IPS-18a (cell line): ENCODE data around the gene VDR.

Experiments
- H3K27ac ChIP-seq: one replicate; pipeline ENCODE4 v1.5.1; 2013; ENCODE audit warnings: low read length
- H3K27me3 ChIP-seq: one replicate; pipeline ENCODE4 v1.6.1; 2013; ENCODE audit warnings: mild to moderate bottlenecking, low read length; ENCODE audit not compliant: control insufficient read depth, insufficient read depth
- H3K36me3 ChIP-seq: one replicate; pipeline ENCODE4 v1.6.1; 2013; ENCODE audit warnings: low read depth, low read length; ENCODE audit not compliant: control insufficient read depth
- H3K4me1 ChIP-seq: one replicate; pipeline ENCODE4 v1.6.1; 2013; ENCODE audit warnings: low read depth, low read length; ENCODE audit not compliant: control insufficient read depth
- H3K4me3 ChIP-seq: one replicate; pipeline ENCODE4 v1.5.1; 2013; ENCODE audit warnings: low read length
- H3K9ac ChIP-seq: one replicate; pipeline ENCODE4 v1.6.1; 2013; ENCODE audit warnings: mild to moderate bottlenecking, low read length, moderate library complexity
- H3K9me3 ChIP-seq: one replicate; pipeline ENCODE4 v1.6.1; 2013; ENCODE audit warnings: low read depth, low read length; ENCODE audit not compliant: control insufficient read depth

Gene VDR

GRCh38 chr12:47841910-47842309 lies 62.9 kb downstream of the VDR start:
- peaks cover 6% of the 10 kb centered on the region for H3K4me1 ChIP-seq
- H3K36me3 ChIP-seq = no peaks in the 10 kb centered on the region
- H3K4me3 ChIP-seq = no peak overlapping the region
- no peaks in the 10 kb centered on the region for H3K27me3 ChIP-seq
- H3K9me3 ChIP-seq = no peaks in the 10 kb centered on the region
- no peak overlapping the region for H3K27ac ChIP-seq
- H3K9ac ChIP-seq = no peak overlapping the region

DNA sequence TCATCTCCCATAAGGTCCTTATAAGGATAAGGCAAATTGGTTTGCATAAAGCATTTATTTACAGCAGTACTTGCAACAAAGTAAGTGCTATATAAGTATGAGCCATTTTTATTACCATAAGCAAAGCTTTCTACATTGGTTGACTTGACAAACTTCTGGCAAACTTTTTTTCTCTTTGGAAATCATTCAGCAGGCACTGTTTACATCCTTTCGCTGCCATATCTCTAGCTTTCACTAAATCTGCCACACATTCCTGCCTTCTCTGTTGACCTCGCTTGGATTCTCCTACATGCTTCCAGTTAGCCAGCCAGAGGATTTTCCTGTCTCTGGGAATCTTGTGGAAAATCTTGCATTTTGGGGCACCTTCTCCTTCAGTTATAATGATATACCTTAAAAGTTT lies 63.3 kb downstream of the VDR start:
- Histone ChIP-seq H3K27ac (no peak overlapping the region), H3K36me3 (no peaks in the 10 kb centered on the region), H3K4me3 (no peak overlapping the region), H3K4me1 (peaks cover 6% of the 10 kb centered on the region), H3K9ac (no peak overlapping the region), H3K27me3 (no peaks in the 10 kb centered on the region), H3K9me3 (no peaks in the 10 kb centered on the region)

- H3K4me1 ChIP-seq = peaks cover 11% of the 10 kb centered on the region
Observed at GRCh38 chr12:47840571-47840970, 64.2 kb downstream of the VDR start.

DNA sequence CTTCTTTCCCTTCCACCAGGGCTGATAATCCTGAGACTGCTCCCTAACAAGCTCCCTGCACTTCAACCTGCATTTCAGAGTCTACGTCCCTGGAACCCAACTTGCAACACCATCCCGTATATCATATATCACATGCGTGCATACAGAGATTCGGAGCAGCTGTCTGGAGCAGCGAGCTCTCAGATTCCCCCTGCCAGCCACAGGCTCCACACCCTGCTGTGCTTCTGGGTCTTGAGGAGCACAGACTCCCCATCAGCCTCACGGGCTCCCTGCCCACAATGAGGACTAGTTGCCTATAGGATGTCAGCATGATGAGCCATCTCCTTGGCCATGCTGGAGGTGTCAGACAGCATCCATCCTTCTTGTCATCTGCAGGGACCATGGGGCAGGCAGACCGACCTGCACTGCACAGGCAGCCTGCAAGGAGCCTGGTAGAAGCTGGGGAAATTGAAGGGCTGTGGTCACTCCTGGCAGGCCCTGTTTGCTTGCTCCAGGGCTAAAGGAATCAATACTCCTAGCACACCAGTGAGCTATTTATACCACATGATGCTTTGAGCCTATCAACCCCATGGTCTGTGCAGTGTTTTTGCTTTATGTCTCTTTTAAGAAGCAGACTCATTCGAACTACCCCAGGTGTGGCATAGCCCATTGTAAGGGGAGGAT lies 65.4 kb downstream of the VDR start:
- no peaks in the 10 kb centered on the region for H3K27me3 ChIP-seq
- H3K27ac ChIP-seq = no peak overlapping the region
- H3K4me1 ChIP-seq = peaks cover 12% of the 10 kb centered on the region
- H3K9ac ChIP-seq = no peak overlapping the region
- no peak overlapping the region for H3K4me3 ChIP-seq
- H3K9me3 ChIP-seq = no peaks in the 10 kb centered on the region
- no peaks in the 10 kb centered on the region for H3K36me3 ChIP-seq

More at GRCh38 chr12:47840571-47840970, 64.2 kb downstream of the VDR start:
- no peak overlapping the region for H3K4me3 ChIP-seq
- no peaks in the 10 kb centered on the region for H3K9me3 ChIP-seq
- no peaks in the 10 kb centered on the region for H3K36me3 ChIP-seq
- no peaks in the 10 kb centered on the region for H3K27me3 ChIP-seq
- no peak overlapping the region for H3K9ac ChIP-seq
- H3K27ac ChIP-seq = no peak overlapping the region

DNA sequence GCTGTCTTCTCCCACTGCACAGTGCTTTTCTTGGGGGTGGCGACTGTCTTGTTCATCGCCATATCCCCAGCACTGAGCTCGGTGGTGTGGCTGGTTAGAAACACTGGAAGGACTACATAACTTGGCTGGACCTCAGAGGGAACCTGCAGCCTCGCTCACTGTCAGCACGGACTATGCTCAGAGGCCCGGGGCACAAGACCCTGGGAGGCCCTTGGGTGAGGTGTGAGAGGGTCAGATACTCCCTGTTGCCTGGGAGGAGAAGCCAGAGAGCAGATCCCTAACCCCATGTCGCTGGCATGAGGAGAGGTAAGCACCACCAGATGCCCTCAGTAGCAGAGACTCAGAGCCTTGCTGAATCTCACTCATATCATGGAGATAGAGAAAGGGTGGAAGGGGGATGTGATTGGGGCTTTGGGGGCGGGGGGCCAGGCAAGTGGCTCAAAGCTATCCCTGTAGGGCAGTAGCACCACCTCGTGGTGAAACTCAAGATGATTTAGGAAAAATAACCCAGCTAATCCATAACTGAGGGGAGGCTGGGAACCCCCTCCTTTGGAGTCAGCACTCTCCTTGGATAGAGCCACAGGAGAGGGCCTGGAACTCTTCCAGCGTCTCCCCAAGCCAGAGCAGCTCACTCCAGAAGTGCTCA lies 66.4 kb downstream of the VDR start:
- Histone ChIP-seq H3K9me3 (no peaks in the 10 kb centered on the region), H3K36me3 (no peaks in the 10 kb centered on the region), H3K27ac (no peak overlapping the region), H3K9ac (no peak overlapping the region), H3K4me1 (peaks cover 8% of the 10 kb centered on the region), H3K4me3 (no peak overlapping the region), H3K27me3 (no peaks in the 10 kb centered on the region)

DNA sequence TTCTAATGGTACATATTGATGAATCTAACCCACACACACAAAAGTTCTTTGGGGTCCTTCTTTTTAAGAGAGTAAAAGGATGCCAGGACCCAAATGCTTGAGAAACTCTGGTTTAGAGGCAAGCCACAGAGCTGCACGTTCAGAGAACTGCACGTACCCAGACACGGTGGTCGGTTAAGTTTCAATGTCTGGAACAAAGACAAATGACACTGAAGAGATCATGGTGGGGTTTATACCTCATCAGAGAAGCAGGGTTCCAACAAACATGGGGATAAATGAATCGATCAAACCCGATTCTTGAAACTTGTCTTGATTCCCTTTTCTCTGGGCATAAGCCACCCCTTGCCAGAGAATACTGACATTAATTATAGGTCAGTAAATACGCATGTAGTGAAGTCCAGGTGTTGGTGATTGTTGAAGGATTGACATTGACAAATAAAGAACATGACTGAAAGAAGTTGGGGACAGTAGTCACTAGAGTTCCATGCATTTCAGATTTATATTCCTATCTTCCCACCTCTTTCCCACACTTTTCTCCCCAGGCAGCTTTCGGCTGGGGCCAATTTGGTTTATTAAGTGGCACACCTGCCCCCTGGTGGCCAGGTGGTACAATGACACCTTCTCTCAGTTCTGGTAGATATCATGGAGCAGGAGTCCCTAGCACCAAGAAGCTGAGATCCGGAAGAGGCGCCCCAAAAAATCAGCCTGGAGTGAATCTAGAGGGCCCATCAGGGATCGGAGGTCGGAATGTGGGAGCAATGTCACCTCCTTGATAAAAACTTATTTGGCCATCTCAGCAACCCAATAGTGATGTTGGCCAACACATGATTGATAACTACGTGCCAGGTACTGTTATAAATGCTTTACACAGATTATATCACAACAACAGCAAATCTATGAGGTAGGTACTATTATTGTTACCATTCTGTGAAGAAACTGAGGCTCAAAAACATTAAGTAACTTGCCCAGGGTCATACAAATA lies 67.3 kb downstream of the VDR start:
- H3K27ac ChIP-seq = no peak overlapping the region
- no peaks in the 10 kb centered on the region for H3K27me3 ChIP-seq
- H3K36me3 ChIP-seq = no peaks in the 10 kb centered on the region
- no peak overlapping the region for H3K4me3 ChIP-seq
- no peak overlapping the region for H3K9ac ChIP-seq
- no peaks in the 10 kb centered on the region for H3K9me3 ChIP-seq
- H3K4me1 ChIP-seq = peaks cover 8% of the 10 kb centered on the region

- Histone ChIP-seq H3K9me3 (no peaks in the 10 kb centered on the region), H3K4me3 (no peak overlapping the region), H3K4me1 (peaks cover 8% of the 10 kb centered on the region), H3K9ac (no peak overlapping the region), H3K36me3 (no peaks in the 10 kb centered on the region), H3K27ac (no peak overlapping the region), H3K27me3 (no peaks in the 10 kb centered on the region)
Observed at GRCh38 chr12:47835831-47836155, 69.0 kb downstream of the VDR start.

DNA sequence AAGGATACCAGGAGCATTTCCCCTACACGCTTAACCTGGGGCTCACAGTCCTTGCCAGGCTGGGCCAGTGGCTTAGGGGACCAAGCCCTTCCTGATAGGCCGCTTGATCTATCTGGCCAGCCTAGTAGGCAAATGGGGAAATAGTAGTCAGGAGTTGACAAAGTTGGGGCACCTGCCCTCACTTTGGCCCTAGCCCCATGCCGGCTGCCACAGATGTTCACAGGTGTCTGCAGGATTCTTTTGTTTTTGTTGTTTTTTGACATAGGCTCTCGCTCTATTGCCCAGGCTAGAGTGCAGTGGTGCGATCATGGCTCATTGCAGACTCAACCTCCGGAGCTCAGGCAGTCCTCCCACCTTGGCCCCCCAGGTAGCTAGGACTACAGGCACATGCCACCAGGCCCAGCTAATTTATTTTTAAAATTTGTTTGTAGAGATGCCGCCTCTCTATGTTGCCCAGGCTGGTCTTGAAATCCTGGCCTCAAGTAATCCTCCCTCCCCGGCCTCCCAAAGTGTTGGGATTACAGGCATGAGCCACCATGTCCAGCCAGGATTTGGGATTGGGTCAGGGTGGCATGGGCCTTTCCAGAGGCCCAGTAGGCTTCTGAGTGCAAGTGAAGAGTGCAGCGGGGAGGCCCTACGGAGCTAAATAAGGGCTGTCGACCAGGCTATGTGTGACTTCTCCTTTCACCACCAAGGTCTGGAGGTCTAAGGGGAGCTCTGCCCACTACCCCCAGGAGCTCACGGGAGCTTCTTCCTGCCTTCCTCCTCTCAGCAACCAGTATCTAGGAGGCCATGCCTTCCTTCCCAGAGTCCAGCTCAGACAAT lies 69.6 kb downstream of the VDR start:
- H3K9me3 ChIP-seq = no peaks in the 10 kb centered on the region
- no peaks in the 10 kb centered on the region for H3K36me3 ChIP-seq
- no peaks in the 10 kb centered on the region for H3K27me3 ChIP-seq
- no peak overlapping the region for H3K27ac ChIP-seq
- peaks cover 8% of the 10 kb centered on the region for H3K4me1 ChIP-seq
- no peak overlapping the region for H3K9ac ChIP-seq
- no peak overlapping the region for H3K4me3 ChIP-seq

DNA sequence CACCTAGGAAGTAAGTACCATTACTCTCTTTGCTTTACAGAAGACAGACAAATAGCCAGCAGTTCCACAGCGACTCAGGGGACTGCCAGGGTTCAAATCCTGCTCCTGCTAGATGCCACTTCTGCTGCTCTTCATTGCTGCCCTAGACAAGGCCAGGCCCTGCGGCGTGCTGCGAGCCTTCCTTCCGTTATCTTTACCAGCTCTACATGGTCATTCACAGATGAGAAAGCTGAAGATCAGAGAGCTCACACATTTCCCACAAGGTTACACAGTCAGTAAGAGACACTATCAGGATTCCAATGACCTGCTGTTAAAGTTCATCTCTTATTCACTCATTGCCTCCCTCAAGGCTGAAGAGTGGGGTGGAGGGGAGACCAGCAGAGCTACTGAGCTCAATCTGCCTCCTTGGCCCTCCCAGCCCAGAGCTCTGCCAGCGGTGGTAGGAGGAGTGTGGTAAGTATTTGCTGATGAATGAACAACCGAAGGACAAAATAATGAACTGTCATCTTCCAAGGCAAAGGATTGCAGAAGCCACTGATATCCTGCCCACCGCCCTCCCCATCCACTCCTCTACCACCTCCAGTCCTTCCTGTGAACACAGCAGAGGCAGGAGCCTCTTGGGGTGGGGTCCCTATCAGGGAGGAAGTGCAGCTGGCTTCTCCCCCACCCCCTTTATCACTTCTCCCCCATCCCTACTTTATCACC lies 70.4 kb downstream of the VDR start:
- Histone ChIP-seq H3K4me1 (peaks cover 11% of the 10 kb centered on the region), H3K4me3 (no peak overlapping the region), H3K27ac (no peak overlapping the region)

DNA sequence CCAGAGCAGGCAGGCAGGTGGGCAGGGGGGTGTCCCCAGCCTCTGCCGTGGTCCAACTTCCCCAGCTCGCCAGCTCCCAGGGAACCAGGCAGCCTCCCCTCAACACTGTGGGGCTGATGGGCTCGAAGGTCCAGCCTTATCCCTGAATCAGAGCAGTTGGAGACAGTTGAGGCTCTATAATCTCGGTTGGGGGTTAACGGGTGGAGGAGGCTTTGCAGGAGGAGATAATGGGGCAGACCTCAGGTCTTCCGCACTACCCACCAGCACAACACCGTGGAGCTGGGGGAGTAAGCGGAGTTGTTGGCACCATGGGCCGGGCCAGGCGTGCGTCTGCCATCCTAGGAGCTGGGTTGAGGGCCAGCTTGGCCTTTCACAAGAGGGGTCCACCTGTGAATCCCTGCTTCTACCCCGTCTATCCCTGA lies 71.2 kb downstream of the VDR start:
- H3K27me3 ChIP-seq = no peaks in the 10 kb centered on the region
- H3K4me3 ChIP-seq = no peak overlapping the region
- H3K27ac ChIP-seq = no peak overlapping the region
- H3K9ac ChIP-seq = no peak overlapping the region
- no peaks in the 10 kb centered on the region for H3K9me3 ChIP-seq
- H3K4me1 ChIP-seq = peaks cover 16% of the 10 kb centered on the region
- no peaks in the 10 kb centered on the region for H3K36me3 ChIP-seq

More for the DNA sequence above, 70.4 kb downstream of the VDR start:
- H3K9ac ChIP-seq = no peak overlapping the region
- H3K27me3 ChIP-seq = no peaks in the 10 kb centered on the region
- no peaks in the 10 kb centered on the region for H3K36me3 ChIP-seq
- H3K9me3 ChIP-seq = no peaks in the 10 kb centered on the region
